GM19023 (cell line): ENCODE data around the gene MRPS12.
"Not testable (repeated sequence)": the region's sequence is repeated elsewhere in the genome, so short reads cannot be mapped to it uniquely, and the experiment has no call there.

Experiments
- ATAC-seq: cut with Tn5 transposase; IDR thresholded peaks from one replicate; pipeline ENCODE4 v1.9.1; 2021; ENCODE audit warnings: mild to moderate bottlenecking, moderate library complexity; ENCODE audit not compliant: unreplicated experiment

Gene MRPS12

DNA sequence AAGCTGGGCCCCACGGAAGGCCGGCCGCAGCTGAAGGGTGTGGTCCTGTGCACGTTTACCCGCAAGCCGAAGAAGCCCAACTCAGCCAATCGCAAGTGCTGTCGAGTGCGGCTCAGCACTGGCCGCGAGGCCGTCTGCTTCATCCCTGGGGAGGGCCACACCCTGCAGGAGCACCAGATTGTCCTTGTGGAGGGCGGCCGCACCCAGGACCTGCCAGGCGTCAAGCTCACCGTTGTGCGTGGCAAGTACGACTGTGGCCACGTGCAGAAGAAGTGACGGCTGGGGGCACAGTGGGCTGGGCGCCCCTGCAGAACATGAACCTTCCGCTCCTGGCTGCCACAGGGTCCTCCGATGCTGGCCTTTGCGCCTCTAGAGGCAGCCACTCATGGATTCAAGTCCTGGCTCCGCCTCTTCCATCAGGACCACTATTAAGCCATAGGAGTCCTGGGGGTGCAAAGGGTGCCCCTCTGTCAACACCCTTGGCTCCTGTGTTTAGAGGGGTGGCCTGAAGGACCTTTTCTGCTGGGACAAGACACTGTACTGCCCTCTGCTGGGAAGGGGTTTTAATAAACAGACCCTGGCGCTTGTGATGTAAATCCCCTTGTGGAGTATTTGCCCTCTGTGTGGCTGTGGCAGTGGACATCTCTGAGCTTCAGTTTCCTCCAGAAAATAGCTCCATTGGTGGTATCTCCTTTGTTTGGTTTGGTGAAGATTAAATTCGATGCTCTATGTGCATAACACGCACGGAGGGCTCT is 1.9 kb downstream of the MRPS12 start:
- no peak for ATAC-seq

GRCh38 chr19:38933544-38933943 is 2.8 kb downstream of the MRPS12 start:
- ATAC-seq = no peak

GRCh38 chr19:38939957-38940356 is 9.2 kb downstream of the MRPS12 start:
- ATAC-seq = no peak

DNA sequence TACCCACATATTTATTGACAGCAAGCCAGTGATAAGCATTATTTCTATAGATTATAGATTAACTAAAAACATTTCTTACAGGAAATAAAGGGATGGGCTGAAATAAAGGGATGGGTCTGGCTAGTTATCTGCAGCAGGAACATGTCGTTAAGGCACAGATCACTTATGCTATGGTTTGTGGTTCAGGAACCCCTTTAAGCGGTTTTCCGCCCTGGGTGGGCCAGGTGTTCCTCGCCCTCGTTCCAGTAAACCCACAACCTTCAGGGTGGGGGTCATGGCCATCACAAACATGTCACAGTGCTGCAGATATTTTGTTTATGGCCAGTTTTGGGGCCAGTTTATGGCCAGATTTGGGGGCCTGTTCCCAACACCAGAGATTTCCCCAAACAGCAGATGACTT is 10.7 kb downstream of the MRPS12 start:
- not testable (repeated sequence) for ATAC-seq

DNA sequence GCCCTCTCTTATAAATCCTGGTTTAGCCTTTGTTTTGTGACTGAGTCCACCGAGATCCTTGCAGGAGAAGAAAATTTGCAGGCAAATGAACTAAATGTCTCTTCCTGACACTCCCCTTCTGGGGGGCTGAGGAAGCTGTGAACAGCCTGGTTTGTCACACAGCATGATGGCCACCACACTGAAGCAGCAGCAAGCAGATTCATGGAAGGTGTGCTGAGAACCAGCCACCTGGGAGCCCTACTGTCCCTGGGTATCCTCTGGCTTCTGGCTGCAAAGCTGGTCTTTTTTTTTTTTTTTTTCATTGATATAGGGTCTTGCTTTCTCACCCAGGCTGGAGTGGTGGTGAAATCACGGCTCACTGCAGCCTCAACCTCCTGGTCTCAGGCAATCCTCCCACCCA is 11.2 kb downstream of the MRPS12 start:
- no peak for ATAC-seq

DNA sequence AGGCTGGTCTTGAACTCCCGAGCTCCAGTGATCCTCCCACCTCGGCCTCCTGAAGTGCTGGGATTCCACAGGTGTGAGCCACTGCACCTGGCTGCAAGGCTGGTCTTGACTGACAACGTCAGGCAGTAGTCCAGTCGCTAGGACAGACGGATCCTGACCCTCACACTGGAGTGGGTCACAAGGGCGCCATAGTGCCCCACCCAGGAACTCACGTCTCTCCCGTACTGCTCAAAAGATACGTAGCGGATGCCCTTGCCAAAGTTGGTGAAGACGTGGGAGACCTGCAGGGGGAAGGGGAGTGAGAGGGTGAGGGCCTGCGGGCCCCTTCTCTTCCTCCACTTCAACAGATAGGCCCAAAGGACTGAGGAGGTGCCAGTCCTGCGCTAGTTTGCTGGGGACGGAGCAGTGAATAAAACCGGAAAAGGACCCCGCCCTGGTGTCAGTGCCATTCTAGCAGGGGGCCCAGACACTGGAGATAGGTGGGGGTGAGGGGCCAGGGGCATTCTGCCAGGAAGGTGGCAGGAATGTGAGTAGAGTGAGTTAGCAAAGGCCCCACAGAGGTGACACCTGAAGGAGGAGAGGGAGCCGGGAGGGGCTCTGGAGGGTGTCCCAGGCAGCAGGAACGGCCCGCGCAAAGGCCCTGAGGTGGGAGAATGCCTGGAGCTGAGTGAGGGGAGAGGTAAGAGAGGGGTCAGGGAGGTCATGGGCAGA is 11.9 kb downstream of the MRPS12 start:
- no peak for ATAC-seq

DNA sequence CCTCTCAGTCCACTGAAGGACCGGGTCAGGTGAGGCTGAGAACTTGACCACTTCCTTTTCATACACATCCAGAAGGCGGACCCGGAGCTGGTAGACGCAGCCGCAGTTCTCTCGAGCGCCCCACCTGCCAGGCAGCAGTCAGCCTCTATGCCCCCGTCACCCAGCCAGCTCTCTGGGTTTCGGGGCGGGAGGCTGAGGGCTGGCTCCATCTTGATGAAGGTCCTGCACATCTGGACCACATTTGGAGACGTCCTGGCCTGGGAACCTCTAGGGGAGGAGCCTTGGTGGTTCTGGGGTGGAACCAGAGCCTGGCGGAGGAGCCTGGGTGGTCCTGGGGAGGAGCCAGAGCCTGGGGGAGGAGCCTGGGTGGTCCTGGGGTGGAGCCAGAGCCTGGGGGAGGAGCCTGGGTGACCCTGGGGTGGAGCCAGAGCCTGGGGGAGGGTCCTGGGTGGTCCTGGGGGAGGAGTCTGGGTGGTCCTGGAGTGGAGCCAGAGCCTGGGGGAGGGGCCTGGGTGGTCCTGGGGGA is 14.3 kb downstream of the MRPS12 start:
- ATAC-seq = no peak

- ATAC-seq = no peak
These were observed 15.0 kb downstream of the MRPS12 start for GRCh38 chr19:38945562-38946228.

- no peak for ATAC-seq
These were observed 15.7 kb downstream of the MRPS12 start for GRCh38 chr19:38946229-38947010.

- ATAC-seq = no peak
These were observed 19.0 kb downstream of the MRPS12 start for GRCh38 chr19:38949580-38950367.

- ATAC-seq = no peak
These were observed 20.4 kb downstream of the MRPS12 start for GRCh38 chr19:38951187-38951586.

DNA sequence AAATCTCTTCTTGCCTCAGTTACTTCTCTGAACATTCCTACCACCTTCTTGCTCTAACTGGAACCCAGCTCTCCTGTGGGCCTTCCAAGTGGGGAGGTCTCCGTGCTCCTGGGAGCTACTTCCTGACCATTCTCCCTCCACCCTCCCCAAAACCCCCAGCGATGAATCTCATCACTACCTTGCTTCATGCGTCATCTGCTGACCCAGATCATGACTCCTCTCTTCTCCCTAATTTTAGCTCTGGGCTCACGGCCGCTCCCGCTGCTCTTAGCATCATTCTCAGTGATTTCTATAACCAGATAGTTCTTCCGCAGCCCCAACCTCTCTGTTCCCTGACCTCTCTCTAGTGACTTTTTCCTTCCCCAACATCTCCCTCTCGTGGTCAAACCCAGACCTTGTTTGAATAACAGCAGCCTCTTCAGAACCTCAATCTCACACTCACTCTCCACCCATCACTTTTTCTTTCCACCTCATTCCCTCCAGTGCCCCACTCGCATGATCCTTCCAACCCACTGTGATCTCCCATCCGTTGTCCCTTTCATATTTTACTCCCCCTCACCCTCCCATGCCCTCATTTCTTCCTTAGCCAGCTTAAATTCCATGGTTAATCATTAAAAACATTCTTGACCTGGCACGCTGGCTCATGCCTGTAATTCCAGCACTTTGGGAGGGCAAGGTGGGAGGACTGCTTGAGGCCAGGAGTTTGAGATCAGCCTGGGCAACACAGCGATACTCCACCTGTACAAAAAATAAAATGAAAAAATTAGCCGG is 21.8 kb downstream of the MRPS12 start:
- ATAC-seq = no peak

GRCh38 chr19:38953677-38954076 is 22.9 kb downstream of the MRPS12 start:
- ATAC-seq = no peak

DNA sequence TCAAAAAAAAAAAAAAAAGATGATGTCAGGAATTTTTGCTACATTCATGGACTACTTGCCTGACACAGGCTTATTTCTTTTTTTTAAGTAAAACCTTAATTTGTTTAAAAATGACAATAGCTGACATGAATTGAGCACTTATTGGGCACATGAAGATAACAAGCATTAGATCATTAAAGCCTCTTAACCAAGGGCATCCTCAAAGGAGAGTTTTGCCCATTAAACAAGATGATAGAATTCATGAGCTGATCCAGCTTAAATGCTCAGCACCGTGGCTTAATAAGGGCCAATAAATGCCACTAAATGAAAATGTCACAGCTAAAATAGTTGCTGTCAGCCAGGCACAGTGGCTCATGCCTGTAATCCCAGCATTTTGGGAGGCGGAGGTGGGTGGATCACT is 25.5 kb downstream of the MRPS12 start:
- no peak for ATAC-seq

GRCh38 chr19:38958301-38958700 is 27.6 kb downstream of the MRPS12 start:
- ATAC-seq = no peak

GRCh38 chr19:38959618-38960017 is 28.9 kb downstream of the MRPS12 start:
- ATAC-seq = no peak

DNA sequence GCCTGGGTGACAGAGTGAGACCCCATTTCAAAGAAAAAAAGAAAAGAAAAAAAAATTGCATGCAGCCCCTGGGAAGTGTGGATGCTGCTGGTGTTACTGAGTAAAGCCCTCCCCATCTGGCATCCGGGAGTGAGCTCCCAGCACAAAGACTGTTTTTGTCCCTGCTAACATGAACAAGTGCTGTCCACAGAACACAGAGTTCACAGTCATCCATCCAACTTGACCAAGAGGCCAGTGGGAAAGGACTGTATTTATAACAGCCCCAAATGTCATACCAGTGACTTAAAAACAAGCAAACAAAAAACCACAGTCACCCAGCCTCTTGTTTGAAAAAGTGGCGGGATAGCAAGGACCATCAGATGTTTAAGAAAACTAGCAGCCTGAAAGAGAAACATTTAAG is 34.0 kb downstream of the MRPS12 start:
- no peak for ATAC-seq

DNA sequence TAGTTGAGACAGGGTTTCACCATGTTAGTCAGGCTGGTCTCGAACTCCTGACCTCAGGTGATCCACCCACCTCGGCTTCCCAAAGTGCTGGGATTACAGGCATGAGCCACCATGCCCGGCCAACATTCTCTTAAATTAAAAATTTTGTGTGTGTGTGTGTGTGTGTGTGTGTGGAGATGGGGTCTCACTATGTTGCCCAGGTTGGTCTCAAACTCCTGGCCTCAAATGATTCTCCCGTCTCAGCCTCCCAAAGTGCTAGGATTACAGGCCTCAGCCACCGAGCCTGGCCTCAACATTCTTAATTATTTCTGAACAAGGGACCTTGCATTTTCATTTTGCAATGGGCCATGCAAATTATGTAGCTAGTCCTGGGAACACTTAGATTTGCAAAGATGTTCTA is 35.4 kb downstream of the MRPS12 start:
- ATAC-seq = not testable (repeated sequence)
